Activated CD4-positive, CD25-positive, alpha-beta regulatory T cell treated with anti-CD3 and anti-CD28 coated beads, Interleukin-2, amount 50 U/mL, for 24 hours (primary cell): Measurements from ENCODE around the gene KYNU.
A peak's percentile ranks its signal among the peaks of the same experiment; 100 is the strongest.
"Not testable (repeated sequence)": the region's sequence is repeated elsewhere in the genome, so short reads cannot be mapped to it uniquely, and the experiment has no call there.

Source experiments
- ATAC-seq, 2 donors: fragments of 150-1000 bp; cut with Tn5 transposase; one replicate each; pipeline ENCODE4 v1.10.0; 2021; ENCODE audit warnings: mild to moderate bottlenecking in 1 of 2, moderate library complexity in 1 of 2

Gene KYNU

GRCh38 chr2:142872882-142873724 is 4.4 kb upstream of the KYNU start:
- ATAC-seq, result no peak

GRCh38 chr2:142873831-142874287 is 3.6 kb upstream of the KYNU start:
- ATAC-seq, result no peak

GRCh38 chr2:142874293-142874814 is 3.1 kb upstream of the KYNU start:
- peak in 1 of 2 donors; percentile 36 for ATAC-seq

GRCh38 chr2:142875010-142875409 is 2.5 kb upstream of the KYNU start:
- ATAC-seq, result no peak

- ATAC-seq, result no peak
These were observed 1.8 kb upstream of the KYNU start for GRCh38 chr2:142875652-142876051.

DNA sequence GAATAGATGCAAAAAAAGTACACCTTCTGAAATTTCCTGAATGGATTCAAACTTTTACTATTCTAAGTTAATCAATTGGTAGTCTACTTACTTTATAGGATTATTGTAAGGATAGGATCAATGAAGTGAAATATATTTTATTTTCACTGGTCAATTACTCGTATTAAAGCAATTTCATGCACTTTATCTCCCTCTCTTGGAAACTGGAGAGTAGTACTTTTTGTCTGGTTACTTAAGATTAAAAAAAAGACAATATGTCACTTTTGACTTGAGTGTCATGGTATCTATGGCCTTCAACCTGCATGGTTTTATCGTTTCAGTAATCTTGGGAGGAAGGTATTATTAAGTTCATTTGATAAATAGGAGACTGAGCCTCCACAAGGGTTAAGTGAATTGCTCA is 1.0 kb upstream of the KYNU start:
- ATAC-seq, result no peak

DNA sequence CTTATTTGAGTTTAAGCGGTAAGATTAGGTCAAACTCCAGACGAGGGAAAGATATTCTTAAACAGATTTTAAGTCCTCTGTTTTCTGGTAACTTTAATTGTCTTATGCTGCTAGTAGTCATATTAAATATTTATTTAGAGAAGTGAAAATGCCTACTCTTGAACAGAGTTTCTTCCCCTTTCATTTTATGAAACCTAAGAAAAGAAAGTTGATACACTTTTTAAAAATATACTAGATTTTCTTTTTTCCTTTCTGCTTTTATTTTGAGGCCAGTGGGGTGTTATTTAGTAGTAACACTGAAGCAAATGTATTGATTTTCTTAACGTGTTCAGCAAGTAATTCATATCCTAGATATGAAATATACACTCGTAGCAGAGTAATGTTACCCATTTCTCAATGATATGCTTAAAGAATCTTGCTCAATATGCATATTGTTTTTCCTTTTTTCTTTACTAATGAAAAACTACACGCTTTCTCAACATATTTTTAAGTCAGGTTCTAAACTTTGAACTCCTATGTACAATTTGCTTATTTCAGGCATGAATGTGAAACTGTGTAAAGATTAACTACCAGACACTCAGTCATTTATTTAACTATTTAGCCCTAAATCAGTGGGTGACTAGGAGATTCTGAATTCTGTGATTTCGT is 691 bp downstream of the KYNU start:
- no peak for ATAC-seq

DNA sequence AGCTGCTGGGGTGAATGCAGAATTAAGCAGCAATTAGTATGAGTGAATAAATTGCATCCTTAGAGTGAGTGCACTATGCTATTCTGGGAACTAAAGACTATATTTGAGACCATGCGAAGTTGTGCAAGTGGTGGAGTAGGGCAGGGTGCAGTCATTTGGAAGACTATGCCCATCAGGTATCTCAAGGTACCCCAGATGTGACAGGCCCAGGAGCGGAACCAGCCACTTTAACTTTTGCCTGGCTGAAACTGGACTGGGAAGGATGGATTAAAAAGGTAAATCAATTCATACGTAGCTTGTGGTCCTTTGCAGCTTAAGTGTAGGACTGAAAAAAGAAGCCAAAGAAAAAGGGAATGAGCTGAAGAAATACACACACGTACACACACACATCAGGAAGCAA is 1.7 kb downstream of the KYNU start:
- no peak for ATAC-seq

DNA sequence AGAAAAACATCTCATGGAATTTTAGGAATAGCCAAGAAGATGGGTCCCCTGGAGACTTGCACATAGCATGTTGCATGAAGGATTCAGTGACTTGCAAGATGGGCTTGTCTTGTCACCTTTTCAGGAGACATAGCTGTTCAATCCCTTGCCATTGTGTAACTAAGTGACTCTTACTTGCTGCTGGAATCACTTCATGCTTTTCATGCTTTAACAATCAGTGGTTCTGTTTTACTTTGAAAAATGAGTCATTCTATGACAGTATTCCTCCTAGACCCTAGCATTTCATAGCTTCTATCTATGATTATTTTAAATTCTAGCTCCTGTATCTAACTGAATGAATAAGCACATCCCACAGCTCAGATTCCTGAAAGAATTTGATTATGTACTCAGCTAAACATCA is 2.8 kb downstream of the KYNU start:
- ATAC-seq, result no peak

- ATAC-seq, result no peak
These were observed 4.2 kb downstream of the KYNU start for GRCh38 chr2:142881619-142882018.

DNA sequence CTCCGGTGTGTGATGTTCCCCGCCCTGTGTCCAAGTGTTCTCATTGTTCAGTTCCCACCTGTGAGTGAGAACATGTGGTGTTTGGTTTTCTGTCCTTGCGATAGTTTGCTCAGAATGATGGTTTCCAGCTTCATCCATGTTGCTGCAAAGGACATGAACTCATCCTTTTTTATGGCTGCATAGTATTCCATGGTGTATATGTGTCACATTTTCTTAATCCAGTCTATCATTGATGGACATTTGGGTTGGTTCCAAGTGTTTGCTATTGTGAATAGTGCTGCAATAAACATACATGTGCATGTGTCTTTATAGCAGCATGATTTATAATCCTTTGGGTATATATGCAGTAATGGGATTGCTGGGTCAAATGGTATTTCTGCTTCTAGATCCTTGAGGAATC is 5.0 kb downstream of the KYNU start:
- not testable (repeated sequence) for ATAC-seq

DNA sequence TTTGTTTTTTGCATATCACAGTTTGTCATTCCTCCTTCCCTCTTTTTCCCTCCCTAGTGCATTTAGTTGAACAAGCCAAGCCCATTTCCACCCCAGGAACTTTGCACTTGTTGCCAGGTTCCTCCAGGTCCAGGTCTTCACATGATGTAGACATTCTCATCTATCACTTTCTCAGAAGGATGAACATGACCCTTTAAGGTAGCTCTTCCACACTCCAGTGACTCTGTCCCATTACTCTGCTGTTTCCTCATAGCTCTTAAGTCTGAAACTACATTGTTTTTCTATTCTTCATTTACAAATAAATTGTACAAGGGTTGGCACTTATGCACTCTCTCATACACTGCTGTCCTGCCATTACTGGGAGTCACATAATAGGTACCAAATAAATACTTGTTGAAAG is 6.1 kb downstream of the KYNU start:
- ATAC-seq, result no peak

DNA sequence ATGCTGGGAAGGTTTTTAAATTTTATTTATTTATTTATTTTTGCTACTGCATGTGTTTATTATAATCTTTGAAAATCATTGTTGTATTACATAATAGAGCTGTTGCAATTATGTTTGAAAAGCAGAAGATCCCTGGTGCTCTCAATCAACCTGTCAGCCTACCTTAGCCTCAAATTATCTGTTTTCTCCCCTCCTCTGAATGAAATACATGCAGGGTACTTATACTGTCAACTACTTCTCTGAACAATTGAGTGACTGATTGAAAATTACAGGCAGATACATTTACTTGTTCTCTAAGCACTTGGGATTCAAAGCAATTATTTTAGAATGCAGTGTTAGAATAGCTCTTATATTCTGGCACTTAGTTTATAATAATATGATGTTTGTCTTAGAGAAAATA is 8.1 kb downstream of the KYNU start:
- no peak for ATAC-seq

- no peak for ATAC-seq
These were observed 15.3 kb downstream of the KYNU start for GRCh38 chr2:142892715-142893114.

DNA sequence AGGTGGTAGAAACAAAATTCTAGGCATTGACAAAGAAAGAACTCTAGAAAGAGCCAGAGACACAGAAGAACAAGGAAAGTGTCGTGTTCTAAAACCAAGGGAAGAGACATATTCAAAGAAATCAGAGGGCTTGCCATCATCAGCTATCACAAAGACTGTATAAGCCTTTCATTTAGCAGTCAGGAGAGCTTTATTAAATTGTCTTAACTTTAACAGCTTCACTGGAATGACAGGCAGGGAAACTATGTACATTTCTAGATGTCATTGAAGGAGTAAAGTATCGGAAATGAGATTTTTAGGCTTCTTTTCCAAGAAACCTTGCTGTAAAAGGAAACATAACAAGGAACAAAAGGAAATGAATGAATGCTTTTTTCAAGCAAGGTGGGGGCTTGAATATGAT is 15.8 kb downstream of the KYNU start:
- ATAC-seq, result no peak

DNA sequence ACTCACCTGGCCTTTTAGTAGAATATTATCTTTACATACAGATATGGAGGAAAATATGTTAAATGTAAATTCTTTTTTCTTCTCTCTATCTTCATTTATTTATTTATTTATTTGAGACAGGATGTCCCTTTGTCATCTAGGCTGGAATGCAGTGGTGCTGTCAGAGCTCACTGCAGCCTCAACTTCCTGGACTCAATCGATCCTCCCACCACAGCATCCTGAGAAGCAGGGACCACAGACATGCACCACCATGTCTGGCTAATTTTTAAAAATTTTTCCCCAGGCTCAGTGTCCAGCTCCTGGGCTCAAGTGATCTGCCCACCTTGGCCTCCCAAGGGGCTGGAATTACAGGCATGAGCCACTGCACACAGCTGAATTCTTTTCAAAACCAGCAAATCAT is 20.3 kb downstream of the KYNU start:
- no peak for ATAC-seq

GRCh38 chr2:142900327-142900726 is 22.9 kb downstream of the KYNU start:
- not testable (repeated sequence) for ATAC-seq

- no peak for ATAC-seq
These were observed 24.3 kb downstream of the KYNU start for GRCh38 chr2:142901780-142902179.

GRCh38 chr2:142903726-142904125 is 26.3 kb downstream of the KYNU start:
- ATAC-seq, result not testable (repeated sequence)

GRCh38 chr2:142907653-142908052 is 30.2 kb downstream of the KYNU start:
- no peak for ATAC-seq

- no peak for ATAC-seq
These were observed 37.2 kb downstream of the KYNU start for GRCh38 chr2:142914507-142915313.

DNA sequence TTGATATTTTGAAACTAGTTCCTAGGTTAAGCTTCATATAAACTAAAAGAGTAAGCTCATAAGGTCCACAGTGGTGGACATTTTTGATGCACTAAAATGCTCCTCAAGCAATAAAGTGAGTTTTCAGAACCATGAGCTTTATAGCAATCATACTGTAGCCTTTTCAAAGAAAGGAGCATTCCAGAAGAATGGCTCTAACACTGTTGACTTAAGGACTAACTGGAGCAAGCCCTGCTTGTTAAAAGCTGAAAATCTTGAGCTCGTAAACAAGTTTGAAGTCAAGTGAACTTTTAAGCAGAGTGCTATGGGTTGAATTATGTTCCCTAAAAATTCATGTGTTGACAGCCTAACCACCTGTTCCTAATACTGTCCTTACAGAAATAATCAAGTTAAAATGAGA is 38.0 kb downstream of the KYNU start:
- no peak for ATAC-seq

- no peak for ATAC-seq
These were observed 41.2 kb downstream of the KYNU start for GRCh38 chr2:142918624-142919023.
